Fibroblast of skin of right biceps (primary cell): Measurements from ENCODE around the gene GALNT16.

Experiments
- DNase-seq: peaks from one replicate; pipeline ENCODE4 v3.0.0-alpha.2; 2013

Gene GALNT16

GRCh38 chr14:69372146-69372545 lies 112.2 kb downstream of the GALNT16 start:
- no peak for DNase-seq

GRCh38 chr14:69373104-69373503 lies 113.1 kb downstream of the GALNT16 start:
- DNase-seq: no peak

- no peak for DNase-seq
Measured at GRCh38 chr14:69374235-69374634, 114.3 kb downstream of the GALNT16 start.

GRCh38 chr14:69375182-69375581 lies 115.2 kb downstream of the GALNT16 start:
- no peak for DNase-seq

GRCh38 chr14:69375722-69376121 lies 115.8 kb downstream of the GALNT16 start:
- DNase-seq: no peak

GRCh38 chr14:69376439-69376838 lies 116.5 kb downstream of the GALNT16 start:
- DNase-seq: no peak

- no peak for DNase-seq
Measured at GRCh38 chr14:69378274-69378673, 118.3 kb downstream of the GALNT16 start.

- no peak for DNase-seq
Measured at GRCh38 chr14:69387311-69387710, 127.4 kb downstream of the GALNT16 start.

- peak; percentile 16 for DNase-seq
Measured at GRCh38 chr14:69391400-69391799, 131.4 kb downstream of the GALNT16 start.

GRCh38 chr14:69392481-69392880 lies 132.5 kb downstream of the GALNT16 start:
- DNase-seq: no peak

GRCh38 chr14:69395929-69396328 lies 136.0 kb downstream of the GALNT16 start:
- no peak for DNase-seq

- DNase-seq: peak; percentile 98
Measured at GRCh38 chr14:69398053-69398817, 138.3 kb downstream of the GALNT16 start, which contains the start of the genes ERH and SLC39A9. TSS of gene ERH (minus strand) at chr14:69398299. CDS start at chr14:69398233, 66 bp downstream. TSS of gene SLC39A9 (plus strand) at chr14:69398692. CDS start at chr14:69399370, 678 bp downstream.

GRCh38 chr14:69398818-69399210 lies 138.9 kb downstream of the GALNT16 start:
- DNase-seq: no peak

GRCh38 chr14:69399750-69400149 lies 139.8 kb downstream of the GALNT16 start:
- DNase-seq: no peak

- DNase-seq: no peak
Measured at GRCh38 chr14:69400154-69400553, 140.2 kb downstream of the GALNT16 start.

GRCh38 chr14:69401841-69402240 lies 141.9 kb downstream of the GALNT16 start:
- no peak for DNase-seq

GRCh38 chr14:69404478-69404877 lies 144.5 kb downstream of the GALNT16 start:
- DNase-seq: no peak

- DNase-seq: no peak
Measured at GRCh38 chr14:69404883-69405282, 144.9 kb downstream of the GALNT16 start.

GRCh38 chr14:69405762-69406161 lies 145.8 kb downstream of the GALNT16 start:
- no peak for DNase-seq
